GM12878 (cell line): ENCODE results near the gene FOXB2. TPM values are rescaled to one million over a fixed set of nuclear protein-coding genes. Genes with fewer than 3 reads are reported as not detected.

Source experiments
- ATAC-seq: fragments of 200-7000 bp; cut with Tn5 transposase; 3 replicates; pipeline ENCODE4 v1.9.1; 2020; ENCODE audit warnings: mild to moderate bottlenecking, moderate library complexity
- BruUV-seq: library from RNA; stranded (reverse); fragments of 400-500 nt; replicated peaks from 2 replicates; lab custom pipeline; 2021; lab: Mats Ljungman, UMichigan
- CTCF ChIA-PET: fragments of 300-600 bp; sonication (Branson Sonifier 250); formaldehyde crosslinking; extraction: SDS; loops from one replicate; lab custom pipeline; 2021; ENCODE audit warnings: inconsistent platforms; lab: Yijun Ruan, JAX
- POLR2A ChIA-PET: fragments of 350-600 bp; formaldehyde crosslinking; extraction: SDS; loops from one replicate; lab custom pipeline; 2021; ENCODE audit warnings: inconsistent platforms; lab: Charles Lee
- RAD21 ChIA-PET: fragments of 300-600 bp; sonication (Branson Sonifier 250); formaldehyde crosslinking; loops from one replicate; lab custom pipeline; 2023; ENCODE audit warnings: antibody characterized with exemption; ENCODE audit not compliant: unreplicated experiment; lab: Charles Lee
- SMC1A ChIA-PET: fragments of 300-600 bp; sonication (Branson Sonifier 250); formaldehyde crosslinking; loops from one replicate; lab custom pipeline; 2023; ENCODE audit not compliant: unreplicated experiment, uncharacterized antibody; lab: Charles Lee
- DNase-seq: peaks from one replicate; pipeline ENCODE4 v3.0.0-alpha.2; 2011; ENCODE audit warnings: low read depth, low spot score
- FAIRE-seq: peaks from 3 replicates; lab custom pipeline; 2011; peaks lifted over from hg19 to GRCh38; lab: Jason Lieb, UNC
- H2AFZ ChIP-seq: 2 replicates; pipeline ENCODE4 v1.6.0; 2011; ENCODE audit warnings: low read depth, low read length, control low read depth; ENCODE audit not compliant: control insufficient read depth
- H3K27ac ChIP-seq: 2 replicates; pipeline ENCODE4 v1.5.1; 2011; ENCODE audit warnings: control low read depth; ENCODE audit not compliant: control insufficient read depth, insufficient read depth
- H3K27me3 ChIP-seq, 2 experiments: replicated peaks in 1 of 2; 2 replicates each; pipeline versions ENCODE4 v1.6.0 to v1.6.1; 2011; ENCODE audit warnings: low read length in 1 of 2; ENCODE audit not compliant: control insufficient read depth in 2 of 2, insufficient read depth in 2 of 2
- H3K36me3 ChIP-seq, 2 experiments: 2 replicates each; pipeline ENCODE4 v1.5.1; 2011; ENCODE audit warnings: low read length in 1 of 2; ENCODE audit not compliant: control insufficient read depth in 2 of 2, insufficient read depth in 2 of 2
- H3K4me1 ChIP-seq: 2 replicates; pipeline ENCODE4 v1.6.1; 2011; ENCODE audit warnings: mild to moderate bottlenecking, low read length, moderate library complexity, mixed read lengths; ENCODE audit not compliant: control insufficient read depth, insufficient read depth
- H3K4me2 ChIP-seq: 2 replicates; pipeline ENCODE4 v1.6.0; 2011; ENCODE audit warnings: control low read depth; ENCODE audit not compliant: control insufficient read depth, insufficient read depth
- H3K4me3 ChIP-seq: fragments of 200-600 bp; sonication (generic); 2 replicates; pipeline ENCODE4 v1.5.1; 2016
- H3K79me2 ChIP-seq: 2 replicates; pipeline ENCODE4 v1.6.0; 2011; ENCODE audit warnings: low read length; ENCODE audit not compliant: control insufficient read depth, insufficient read depth
- H3K9ac ChIP-seq: 2 replicates; pipeline ENCODE4 v1.8.0; 2011; ENCODE audit warnings: low read length, control low read depth, mixed read lengths; ENCODE audit not compliant: control insufficient read depth, insufficient read depth
- H3K9me3 ChIP-seq: replicated peaks from 3 replicates; pipeline ENCODE4 v1.5.1; 2011; ENCODE audit warnings: mild to moderate bottlenecking, low read length; ENCODE audit not compliant: control insufficient read depth, insufficient read depth
- H4K20me1 ChIP-seq: 2 replicates; pipeline ENCODE4 v1.6.0; 2011; ENCODE audit not compliant: control insufficient read depth, insufficient read depth
- ATF7 ChIP-seq: fragments of 450-650 bp; IDR thresholded peaks from 2 replicates; pipeline ENCODE4 v1.6.1; 2016; ENCODE audit warnings: low read depth, mild to moderate bottlenecking
- DPF2 ChIP-seq: fragments of 450-650 bp; IDR thresholded peaks from 2 replicates; pipeline ENCODE4 v1.6.1; 2017; ENCODE audit warnings: mild to moderate bottlenecking
- EED ChIP-seq: sonication (generic); IDR thresholded peaks from 2 replicates; pipeline ENCODE4 v1.6.1; 2016; ENCODE audit warnings: antibody characterized with exemption, low read depth
- EGR1 ChIP-seq, 2 experiments: IDR thresholded peaks; 1 replicate in 1 of 2; 2 replicates in 1 of 2; pipeline ENCODE4 v1.6.1; 2011 to 2012; ENCODE audit warnings: low read depth in 2 of 2, low read length in 2 of 2, borderline replicate concordance in 1 of 2, mild to moderate bottlenecking in 1 of 2, moderate library complexity in 1 of 2
- GATAD2B ChIP-seq: fragments of 450-650 bp; conservative IDR thresholded peaks from 2 replicates; pipeline ENCODE4 v1.6.1; 2017; ENCODE audit warnings: low read depth, mild to moderate bottlenecking, moderate library complexity
- HDAC2 ChIP-seq: fragments of 200-600 bp; sonication (generic); IDR thresholded peaks from 2 replicates; pipeline ENCODE4 v1.6.1; 2017
- IRF4 ChIP-seq: IDR thresholded peaks from 2 replicates; pipeline ENCODE4 v1.6.1; 2011; ENCODE audit warnings: low read depth, low read length
- MXI1 ChIP-seq: fragments of 150-350 bp; IDR thresholded peaks from 2 replicates; pipeline ENCODE4 v1.6.1; 2011; ENCODE audit warnings: low read depth, mild to moderate bottlenecking, inconsistent platforms, low read length, improper control_type of control experiment
- MYB ChIP-seq: fragments of 150-350 bp; IDR thresholded peaks from 2 replicates; pipeline ENCODE4 v1.6.1; 2014; ENCODE audit warnings: mild to moderate bottlenecking, low read depth, low read length, borderline replicate concordance
- POLR2AphosphoS5 ChIP-seq: IDR thresholded peaks from 2 replicates; pipeline ENCODE4 v1.6.1; 2011; ENCODE audit warnings: mild to moderate bottlenecking, low read length, inconsistent platforms
- POU2F2 ChIP-seq: IDR thresholded peaks from 3 replicates; pipeline ENCODE4 v1.6.1; 2011; ENCODE audit warnings: low read depth, mild to moderate bottlenecking, low read length, borderline replicate concordance
- RAD51 ChIP-seq: fragments of 450-650 bp; IDR thresholded peaks from 2 replicates; pipeline ENCODE4 v1.6.1; 2016; ENCODE audit warnings: moderate library complexity, mild to moderate bottlenecking, inconsistent platforms
- SMC3 ChIP-seq: IDR thresholded peaks from 2 replicates; pipeline ENCODE4 v1.6.1; 2011; ENCODE audit warnings: low read length, improper control_type of control experiment, borderline replicate concordance
- SUPT20H ChIP-seq: IDR thresholded peaks from 2 replicates; pipeline ENCODE4 v1.6.1; 2011; ENCODE audit warnings: low read depth, mild to moderate bottlenecking, low read length, moderate library complexity, borderline replicate concordance; ENCODE audit not compliant: control insufficient read depth
- TAF1 ChIP-seq: IDR thresholded peaks from 2 replicates; pipeline ENCODE4 v1.6.1; 2011; ENCODE audit warnings: mild to moderate bottlenecking, low read depth, low read length, borderline replicate concordance
- ZBED1 ChIP-seq: IDR thresholded peaks from 2 replicates; pipeline ENCODE4 v1.6.1; 2016; ENCODE audit warnings: borderline replicate concordance
- WGBS: methylation state at CpG from one replicate; pipeline ENCODE4 v1.1.6; 2016; ENCODE audit warnings: low lambda C conversion rate; ENCODE audit not compliant: insufficient replicate concordance, insufficient coverage; ENCODE audit errors: missing lambda C conversion rate; 5-methylcytosine and 5-hydroxymethylcytosine counted together
- in situ Hi-C: fragments of 300-500 bp; cut with MboI; formaldehyde crosslinking; loops from 9 replicates; pipeline ENCODE4 v1.14.3; 2018; ENCODE audit warnings: mixed read lengths
- intact Hi-C: fragments of 100-400 bp; cut with micrococcal nuclease; formaldehyde crosslinking; loops from one replicate; pipeline ENCODE4 v1.14.2; 2022; ENCODE audit not compliant: unreplicated experiment
- polyA plus RNA-seq, 11 experiments: library from polyadenylated mRNA; depleted of rRNA in 4 of 11; unstranded in 6 of 11; stranded (reverse) in 5 of 11; fragments of >200 nt; fragmentation: Nextera tagmentation in 4 of 11; fragmentation: Illumina TruSeq in 1 of 11; extraction: Ambion mirVana in 4 of 11; extraction: Trizol in 1 of 11; gene quantifications; 1 replicate in 1 of 11; 2 replicates in 10 of 11; pipeline versions ENCODE4 v1.2.1 to v1.2.3, GENCODE V29; 2011 to 2016; ENCODE audit warnings: inconsistent platforms in 2 of 11, missing spikeins in 2 of 11, low read depth in 1 of 11
- total RNA-seq, 4 experiments: library from RNA; depleted of rRNA in 3 of 4; stranded (reverse); fragments of >200 nt in 3 of 4; fragmentation: Illumina TruSeq in 1 of 4; extraction: Trizol in 1 of 4; gene quantifications; 2 replicates each; pipeline versions ENCODE4 v1.2.1 to v1.2.3, GENCODE V29; 2013 to 2021
- TF ChIP-seq, protein P1 (sequence below): IDR thresholded peaks from 2 replicates; pipeline ENCODE4 v1.6.1; 2012; ENCODE audit warnings: improper control_type of control experiment, low read depth, low read length; ENCODE audit not compliant: insufficient replicate concordance
- TF ChIP-seq, protein P2 (sequence below): fragments of 150-350 bp; IDR thresholded peaks from 2 replicates; pipeline ENCODE4 v1.6.1; 2014; ENCODE audit warnings: mild to moderate bottlenecking, low read depth, low read length

The FOXB2 gene
- total and polyA plus RNA-seq, 10 of the 15 experiments (the other 5 are each of a cell fraction or from before 2014, with no cell fraction given) = not detected

DNA sequence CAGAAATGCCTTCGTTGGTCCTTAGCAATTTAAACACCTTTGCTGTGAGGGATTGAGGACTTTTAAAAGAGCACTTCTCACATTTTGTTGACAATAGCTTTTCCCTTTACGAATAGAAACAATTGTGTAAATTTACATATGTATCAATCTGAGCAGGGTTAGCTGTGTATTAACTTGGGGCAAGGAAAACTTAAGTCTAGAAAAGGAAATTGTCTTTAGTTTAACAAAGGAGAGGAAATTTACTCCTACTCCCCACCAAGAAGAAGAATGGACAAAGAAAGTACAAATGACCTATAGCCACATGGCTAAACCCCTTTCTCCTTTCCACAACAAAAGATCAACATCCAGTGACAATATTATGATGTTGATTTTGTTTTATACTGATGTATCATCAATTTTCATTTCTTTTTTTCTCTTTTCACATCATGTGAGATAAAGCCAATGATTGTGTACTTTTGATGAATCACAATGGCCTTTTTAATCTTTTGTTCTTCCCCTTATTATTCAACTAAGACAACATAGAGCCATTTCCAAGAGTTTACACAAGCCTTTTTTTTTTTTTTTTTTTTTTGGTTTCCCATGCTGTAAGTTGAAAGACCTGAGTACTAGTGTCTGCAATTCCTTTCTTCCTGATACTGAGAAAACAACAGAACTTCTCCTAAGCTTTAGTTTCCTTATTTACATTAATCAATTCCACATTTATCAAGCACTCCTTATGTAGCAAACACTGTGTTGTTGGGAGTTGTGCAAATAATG lies 19.0 kb downstream of the FOXB2 start:
- Histone ChIP-seq H4K20me1 (no peaks in the 10 kb centered on the region), H3K27me3 (no peaks in the 10 kb centered on the region), H3K36me3 (no peaks in the 10 kb centered on the region), H3K9ac (no peak overlapping the region), H3K4me1 (no peaks in the 10 kb centered on the region), H3K4me2 (no peak overlapping the region), H3K4me3 (no peak overlapping the region), H3K79me2 (no peaks in the 10 kb centered on the region), H3K9me3 (no peaks in the 10 kb centered on the region), H2AFZ (no peak overlapping the region), H3K27ac (no peak overlapping the region)
- WGBS = 0% methylated on average over 2 of the region's 2 CpGs
- intact Hi-C loops (no loop called here), in situ Hi-C loops (no loop called here)
- DNase-seq (no peak), FAIRE-seq (no peak), ATAC-seq (no peak)
- ChIA-PET POLR2A (no interaction called here), SMC1A (no interaction called here), RAD21 (no interaction called here), CTCF (no interaction called here)
- BruUV-seq = no TSS peak
- TF ChIP-seq ZBED1 (no peak), EED (no peak), SUPT20H (no peak), MXI1 (no peak), DPF2 (no peak), POLR2AphosphoS5 (no peak), EGR1 (IDR thresholded peaks at IDR 0.05; ENCODE audit: borderline replicate concordance in 1 of 2, low read depth in 2 of 2, low read length in 2 of 2) (no peak), POU2F2 (no peak), IRF4 (no peak), TAF1 (no peak), HDAC2 (no peak), ATF7 (no peak), MYB (no peak), SMC3 (no peak), GATAD2B (no peak), RAD51 (no peak)
- TF ChIP-seq, protein P1, sequence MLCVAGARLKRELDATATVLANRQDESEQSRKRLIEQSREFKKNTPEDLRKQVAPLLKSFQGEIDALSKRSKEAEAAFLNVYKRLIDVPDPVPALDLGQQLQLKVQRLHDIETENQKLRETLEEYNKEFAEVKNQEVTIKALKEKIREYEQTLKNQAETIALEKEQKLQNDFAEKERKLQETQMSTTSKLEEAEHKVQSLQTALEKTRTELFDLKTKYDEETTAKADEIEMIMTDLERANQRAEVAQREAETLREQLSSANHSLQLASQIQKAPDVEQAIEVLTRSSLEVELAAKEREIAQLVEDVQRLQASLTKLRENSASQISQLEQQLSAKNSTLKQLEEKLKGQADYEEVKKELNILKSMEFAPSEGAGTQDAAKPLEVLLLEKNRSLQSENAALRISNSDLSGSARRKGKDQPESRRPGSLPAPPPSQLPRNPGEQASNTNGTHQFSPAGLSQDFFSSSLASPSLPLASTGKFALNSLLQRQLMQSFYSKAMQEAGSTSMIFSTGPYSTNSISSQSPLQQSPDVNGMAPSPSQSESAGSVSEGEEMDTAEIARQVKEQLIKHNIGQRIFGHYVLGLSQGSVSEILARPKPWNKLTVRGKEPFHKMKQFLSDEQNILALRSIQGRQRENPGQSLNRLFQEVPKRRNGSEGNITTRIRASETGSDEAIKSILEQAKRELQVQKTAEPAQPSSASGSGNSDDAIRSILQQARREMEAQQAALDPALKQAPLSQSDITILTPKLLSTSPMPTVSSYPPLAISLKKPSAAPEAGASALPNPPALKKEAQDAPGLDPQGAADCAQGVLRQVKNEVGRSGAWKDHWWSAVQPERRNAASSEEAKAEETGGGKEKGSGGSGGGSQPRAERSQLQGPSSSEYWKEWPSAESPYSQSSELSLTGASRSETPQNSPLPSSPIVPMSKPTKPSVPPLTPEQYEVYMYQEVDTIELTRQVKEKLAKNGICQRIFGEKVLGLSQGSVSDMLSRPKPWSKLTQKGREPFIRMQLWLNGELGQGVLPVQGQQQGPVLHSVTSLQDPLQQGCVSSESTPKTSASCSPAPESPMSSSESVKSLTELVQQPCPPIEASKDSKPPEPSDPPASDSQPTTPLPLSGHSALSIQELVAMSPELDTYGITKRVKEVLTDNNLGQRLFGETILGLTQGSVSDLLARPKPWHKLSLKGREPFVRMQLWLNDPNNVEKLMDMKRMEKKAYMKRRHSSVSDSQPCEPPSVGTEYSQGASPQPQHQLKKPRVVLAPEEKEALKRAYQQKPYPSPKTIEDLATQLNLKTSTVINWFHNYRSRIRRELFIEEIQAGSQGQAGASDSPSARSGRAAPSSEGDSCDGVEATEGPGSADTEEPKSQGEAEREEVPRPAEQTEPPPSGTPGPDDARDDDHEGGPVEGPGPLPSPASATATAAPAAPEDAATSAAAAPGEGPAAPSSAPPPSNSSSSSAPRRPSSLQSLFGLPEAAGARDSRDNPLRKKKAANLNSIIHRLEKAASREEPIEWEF = no peak
- TF ChIP-seq, protein P2, sequence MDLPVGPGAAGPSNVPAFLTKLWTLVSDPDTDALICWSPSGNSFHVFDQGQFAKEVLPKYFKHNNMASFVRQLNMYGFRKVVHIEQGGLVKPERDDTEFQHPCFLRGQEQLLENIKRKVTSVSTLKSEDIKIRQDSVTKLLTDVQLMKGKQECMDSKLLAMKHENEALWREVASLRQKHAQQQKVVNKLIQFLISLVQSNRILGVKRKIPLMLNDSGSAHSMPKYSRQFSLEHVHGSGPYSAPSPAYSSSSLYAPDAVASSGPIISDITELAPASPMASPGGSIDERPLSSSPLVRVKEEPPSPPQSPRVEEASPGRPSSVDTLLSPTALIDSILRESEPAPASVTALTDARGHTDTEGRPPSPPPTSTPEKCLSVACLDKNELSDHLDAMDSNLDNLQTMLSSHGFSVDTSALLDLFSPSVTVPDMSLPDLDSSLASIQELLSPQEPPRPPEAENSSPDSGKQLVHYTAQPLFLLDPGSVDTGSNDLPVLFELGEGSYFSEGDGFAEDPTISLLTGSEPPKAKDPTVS = no peak
